ENCODE results near the gene SPATA7.

The SPATA7 gene

DNA sequence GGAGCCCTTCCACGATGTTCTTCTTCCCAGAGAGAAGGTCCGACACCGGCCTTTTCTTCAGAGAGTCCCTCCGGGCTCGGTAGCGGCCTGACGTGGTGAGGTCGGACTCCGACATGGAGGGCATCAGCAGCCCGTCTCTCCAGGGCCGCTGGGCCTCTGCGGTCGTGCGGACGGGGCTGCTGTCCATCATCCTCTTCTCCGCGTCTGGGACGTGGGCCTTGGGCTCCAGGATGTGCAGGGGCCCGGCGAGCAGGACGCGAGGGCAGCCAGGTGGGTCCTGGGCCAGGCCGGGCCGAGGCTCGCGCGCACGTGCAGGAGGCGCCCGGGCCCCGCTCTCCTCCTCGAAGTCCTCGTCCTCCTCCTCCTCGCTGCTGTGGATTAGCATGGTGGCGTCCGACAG is 93.5 kb downstream of the SPATA7 start:
- H3K4me1 ChIP-seq (ENCODE audit: low read length) = no peaks in the 10 kb centered on the region
- no peaks in the 10 kb centered on the region for H4K20me1 ChIP-seq (ENCODE audit: insufficient read depth, low read length)
- no peaks in the 10 kb centered on the region for H3K27me3 ChIP-seq (ENCODE audit: low read depth, low read length)
- H3K36me3 ChIP-seq (replicated peaks; ENCODE audit: low read depth, low read length) = no peaks in the 10 kb centered on the region
- H3K79me2 ChIP-seq (ENCODE audit: low read length) = no peaks in the 10 kb centered on the region
- no peak overlapping the region for H3K4me2 ChIP-seq (ENCODE audit: low read length)
- H2AFZ ChIP-seq (ENCODE audit: low read depth, low read length) = no peak overlapping the region
- TF ChIP-seq EZH2phosphoT487 (IDR thresholded peaks at IDR 0.05; ENCODE audit: low read depth) = no peak
- TF ChIP-seq, protein P1, sequence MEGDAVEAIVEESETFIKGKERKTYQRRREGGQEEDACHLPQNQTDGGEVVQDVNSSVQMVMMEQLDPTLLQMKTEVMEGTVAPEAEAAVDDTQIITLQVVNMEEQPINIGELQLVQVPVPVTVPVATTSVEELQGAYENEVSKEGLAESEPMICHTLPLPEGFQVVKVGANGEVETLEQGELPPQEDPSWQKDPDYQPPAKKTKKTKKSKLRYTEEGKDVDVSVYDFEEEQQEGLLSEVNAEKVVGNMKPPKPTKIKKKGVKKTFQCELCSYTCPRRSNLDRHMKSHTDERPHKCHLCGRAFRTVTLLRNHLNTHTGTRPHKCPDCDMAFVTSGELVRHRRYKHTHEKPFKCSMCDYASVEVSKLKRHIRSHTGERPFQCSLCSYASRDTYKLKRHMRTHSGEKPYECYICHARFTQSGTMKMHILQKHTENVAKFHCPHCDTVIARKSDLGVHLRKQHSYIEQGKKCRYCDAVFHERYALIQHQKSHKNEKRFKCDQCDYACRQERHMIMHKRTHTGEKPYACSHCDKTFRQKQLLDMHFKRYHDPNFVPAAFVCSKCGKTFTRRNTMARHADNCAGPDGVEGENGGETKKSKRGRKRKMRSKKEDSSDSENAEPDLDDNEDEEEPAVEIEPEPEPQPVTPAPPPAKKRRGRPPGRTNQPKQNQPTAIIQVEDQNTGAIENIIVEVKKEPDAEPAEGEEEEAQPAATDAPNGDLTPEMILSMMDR (IDR thresholded peaks at IDR 0.05; ENCODE audit: low read depth, low read length) = no peak
- H3K27ac ChIP-seq (ENCODE audit: low read length) = no peak overlapping the region
- H3K9ac ChIP-seq (ENCODE audit: low read length) = no peak overlapping the region
- H3K9me3 ChIP-seq (ENCODE audit: insufficient read depth, low read length) = no peaks in the 10 kb centered on the region
- no peak overlapping the region for H3K4me3 ChIP-seq (ENCODE audit: low read length)

DNA sequence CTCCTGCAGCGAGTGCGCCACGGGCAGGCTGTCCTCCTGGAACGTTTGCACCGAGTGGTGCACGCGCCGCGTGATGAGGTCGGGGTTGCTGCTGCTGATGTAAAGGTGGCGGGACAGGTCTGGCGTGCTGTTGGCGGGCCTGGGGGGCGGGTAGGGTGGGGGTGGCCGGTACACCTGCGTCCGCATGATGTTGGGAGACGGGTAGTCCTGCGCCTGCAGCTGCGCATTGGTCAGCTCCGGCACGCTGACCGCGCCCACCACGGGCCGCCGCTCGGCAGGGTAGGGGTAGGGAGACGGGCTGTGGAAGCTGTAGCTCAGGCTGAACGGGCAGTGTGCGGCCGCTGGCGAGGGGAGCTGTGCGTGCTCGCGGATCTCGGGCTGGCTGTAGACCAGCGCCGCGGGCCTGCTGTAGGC is 94.1 kb downstream of the SPATA7 start:
- no peaks in the 10 kb centered on the region for H3K27me3 ChIP-seq (ENCODE audit: low read depth, low read length)
- no peak overlapping the region for H3K4me2 ChIP-seq (ENCODE audit: low read length)
- TF ChIP-seq, protein P1 (IDR thresholded peaks at IDR 0.05; ENCODE audit: low read depth, low read length) = no peak
- no peak for TF ChIP-seq EZH2phosphoT487 (IDR thresholded peaks at IDR 0.05; ENCODE audit: low read depth)
- no peak overlapping the region for H3K9ac ChIP-seq (ENCODE audit: low read length)
- no peak overlapping the region for H3K27ac ChIP-seq (ENCODE audit: low read length)
- no peaks in the 10 kb centered on the region for H3K79me2 ChIP-seq (ENCODE audit: low read length)
- H3K36me3 ChIP-seq (replicated peaks; ENCODE audit: low read depth, low read length) = no peaks in the 10 kb centered on the region
- H3K4me1 ChIP-seq (ENCODE audit: low read length) = no peaks in the 10 kb centered on the region
- no peaks in the 10 kb centered on the region for H3K9me3 ChIP-seq (ENCODE audit: insufficient read depth, low read length)
- H4K20me1 ChIP-seq (ENCODE audit: insufficient read depth, low read length) = no peaks in the 10 kb centered on the region
- H2AFZ ChIP-seq (ENCODE audit: low read depth, low read length) = no peak overlapping the region
- H3K4me3 ChIP-seq (ENCODE audit: low read length) = no peak overlapping the region

DNA sequence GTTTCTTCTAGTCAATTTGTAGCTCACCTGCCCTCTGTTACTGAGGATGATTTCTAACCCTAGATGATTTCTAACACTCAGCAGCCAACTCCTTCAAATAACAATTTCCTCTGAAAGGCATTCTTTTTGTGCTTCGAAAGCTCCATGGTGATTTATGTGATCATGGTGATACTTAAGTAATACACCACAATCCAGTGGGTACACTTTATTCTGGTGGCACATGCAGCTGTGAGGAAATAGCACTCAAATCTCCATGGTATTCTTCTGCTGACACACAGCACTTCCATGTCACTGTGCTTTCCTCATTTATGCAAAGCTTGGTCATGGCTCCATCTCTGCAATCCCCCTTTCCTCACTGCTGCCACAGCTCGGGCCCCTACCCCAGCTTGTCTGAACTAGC is 95.6 kb downstream of the SPATA7 start:
- no peak overlapping the region for H3K4me3 ChIP-seq (ENCODE audit: low read length)
- H3K36me3 ChIP-seq (replicated peaks; ENCODE audit: low read depth, low read length) = no peaks in the 10 kb centered on the region
- no peak for TF ChIP-seq EZH2phosphoT487 (IDR thresholded peaks at IDR 0.05; ENCODE audit: low read depth)
- TF ChIP-seq, protein P1 (IDR thresholded peaks at IDR 0.05; ENCODE audit: low read depth, low read length) = no peak
- H3K9ac ChIP-seq (ENCODE audit: low read length) = no peak overlapping the region
- no peaks in the 10 kb centered on the region for H3K27me3 ChIP-seq (ENCODE audit: low read depth, low read length)
- H3K27ac ChIP-seq (ENCODE audit: low read length) = no peak overlapping the region
- no peaks in the 10 kb centered on the region for H3K9me3 ChIP-seq (ENCODE audit: insufficient read depth, low read length)
- H3K79me2 ChIP-seq (ENCODE audit: low read length) = no peaks in the 10 kb centered on the region
- no peak overlapping the region for H2AFZ ChIP-seq (ENCODE audit: low read depth, low read length)
- H4K20me1 ChIP-seq (ENCODE audit: insufficient read depth, low read length) = no peaks in the 10 kb centered on the region
- H3K4me1 ChIP-seq (ENCODE audit: low read length) = no peaks in the 10 kb centered on the region
- H3K4me2 ChIP-seq (ENCODE audit: low read length) = no peak overlapping the region

DNA sequence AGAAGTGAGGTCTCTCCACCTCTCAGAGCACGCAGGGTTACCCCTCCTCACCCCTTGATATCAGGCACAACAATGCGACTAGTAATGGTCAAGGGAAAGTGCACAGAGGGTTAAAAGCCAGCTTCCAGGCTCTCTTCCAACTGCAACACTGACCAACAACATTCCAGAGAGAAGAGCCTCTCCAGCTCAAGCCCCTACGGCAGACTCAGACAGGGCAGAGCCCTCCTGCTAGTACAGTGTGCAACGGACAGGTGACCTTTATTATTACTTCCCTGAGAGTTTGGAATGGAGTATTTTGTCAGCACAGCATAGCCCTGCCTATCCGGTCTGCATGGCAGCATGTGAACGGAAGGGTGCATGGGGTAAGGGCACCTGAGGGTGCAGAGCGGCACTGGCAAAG is 96.3 kb downstream of the SPATA7 start:
- H2AFZ ChIP-seq (ENCODE audit: low read depth, low read length) = no peak overlapping the region
- no peak overlapping the region for H3K4me3 ChIP-seq (ENCODE audit: low read length)
- no peak overlapping the region for H3K9ac ChIP-seq (ENCODE audit: low read length)
- H3K27me3 ChIP-seq (ENCODE audit: low read depth, low read length) = no peaks in the 10 kb centered on the region
- TF ChIP-seq, protein P1 (IDR thresholded peaks at IDR 0.05; ENCODE audit: low read depth, low read length) = no peak
- no peak for TF ChIP-seq EZH2phosphoT487 (IDR thresholded peaks at IDR 0.05; ENCODE audit: low read depth)
- no peak overlapping the region for H3K27ac ChIP-seq (ENCODE audit: low read length)
- no peaks in the 10 kb centered on the region for H4K20me1 ChIP-seq (ENCODE audit: insufficient read depth, low read length)
- no peaks in the 10 kb centered on the region for H3K79me2 ChIP-seq (ENCODE audit: low read length)
- H3K4me1 ChIP-seq (ENCODE audit: low read length) = no peaks in the 10 kb centered on the region
- H3K36me3 ChIP-seq (replicated peaks; ENCODE audit: low read depth, low read length) = no peaks in the 10 kb centered on the region
- H3K4me2 ChIP-seq (ENCODE audit: low read length) = no peak overlapping the region
- no peaks in the 10 kb centered on the region for H3K9me3 ChIP-seq (ENCODE audit: insufficient read depth, low read length)
